ACC112 (cell line): ENCODE measurements around the gene NTPCR.

Experiments used
- H2AFZ ChIP-seq: fragments of 200-600 bp; sonication (generic); one replicate; pipeline ENCODE4 v1.6.0; 2017; ENCODE audit warnings: antibody characterized with exemption, low read length; ENCODE audit not compliant: unreplicated experiment
- H3K27ac ChIP-seq: fragments of 200-600 bp; sonication (generic); 2 replicates; pipeline ENCODE4 v1.5.1; 2014; ENCODE audit warnings: low read depth, mild to moderate bottlenecking, antibody characterized with exemption, low read length, moderate library complexity
- H3K27me3 ChIP-seq: fragments of 200-600 bp; sonication (generic); 2 replicates; pipeline ENCODE4 v1.6.1; 2014; ENCODE audit warnings: mild to moderate bottlenecking, antibody characterized with exemption, low read length, moderate library complexity, mixed read lengths; ENCODE audit not compliant: insufficient read depth
- H3K36me3 ChIP-seq: fragments of 200-600 bp; sonication (generic); 2 replicates; pipeline ENCODE4 v1.6.1; 2016; ENCODE audit warnings: mild to moderate bottlenecking, antibody characterized with exemption, low read length, moderate library complexity, mixed read lengths; ENCODE audit not compliant: insufficient read depth
- H3K4me1 ChIP-seq: fragments of 200-600 bp; sonication (generic); one replicate; pipeline ENCODE4 v1.6.1; 2016; ENCODE audit warnings: low read length, mixed read lengths; ENCODE audit not compliant: insufficient read depth, unreplicated experiment, control insufficient read depth
- H3K4me3 ChIP-seq: fragments of 200-600 bp; sonication (generic); 2 replicates; pipeline ENCODE4 v1.5.1; 2014; ENCODE audit warnings: mild to moderate bottlenecking, low read depth, low read length
- H3K79me2 ChIP-seq: fragments of 200-600 bp; sonication (generic); one replicate; pipeline ENCODE4 v1.6.0; 2016; ENCODE audit warnings: low read length; ENCODE audit not compliant: control insufficient read depth, unreplicated experiment, insufficient read depth

The NTPCR gene

DNA sequence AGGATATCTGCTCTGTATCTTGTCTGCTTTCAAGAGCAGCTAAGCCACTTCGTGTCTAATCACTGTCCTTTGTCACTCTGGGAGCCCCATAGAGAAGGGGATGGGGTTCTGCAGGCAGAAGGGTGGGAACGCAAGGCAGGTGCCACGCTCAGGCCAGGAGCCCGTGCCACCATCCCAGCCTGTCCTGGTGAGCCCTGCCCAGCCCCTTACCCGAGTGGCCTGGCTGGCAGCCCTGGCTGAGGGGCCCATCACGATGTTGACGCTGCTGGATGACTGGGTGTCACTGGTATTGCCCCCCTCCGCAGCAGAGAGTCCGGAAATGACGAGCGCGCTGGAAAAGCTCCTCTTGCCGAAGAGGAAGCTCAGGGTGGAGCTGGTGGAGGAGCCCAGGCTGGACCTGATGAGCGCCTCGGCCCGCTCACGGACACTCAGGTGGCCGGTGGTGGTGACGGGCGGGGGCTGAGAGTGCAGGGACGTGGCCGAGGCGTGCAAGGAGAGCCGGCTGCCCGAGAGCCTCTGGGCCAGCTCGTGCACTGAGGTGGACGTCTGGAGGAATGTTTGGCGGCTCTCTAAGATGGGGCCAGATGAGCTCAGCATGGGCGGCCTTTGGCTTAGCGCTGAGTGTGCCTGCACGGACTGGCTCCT, 35.6 kb downstream of the NTPCR start:
- no peaks in the 10 kb centered on the region for H3K36me3 ChIP-seq
- H3K27ac ChIP-seq: no peak overlapping the region
- H3K79me2 ChIP-seq: no peaks in the 10 kb centered on the region
- no peak overlapping the region for H3K4me3 ChIP-seq
- no peaks in the 10 kb centered on the region for H3K27me3 ChIP-seq
- H3K4me1 ChIP-seq: no peaks in the 10 kb centered on the region
- H2AFZ ChIP-seq: no peak overlapping the region

DNA sequence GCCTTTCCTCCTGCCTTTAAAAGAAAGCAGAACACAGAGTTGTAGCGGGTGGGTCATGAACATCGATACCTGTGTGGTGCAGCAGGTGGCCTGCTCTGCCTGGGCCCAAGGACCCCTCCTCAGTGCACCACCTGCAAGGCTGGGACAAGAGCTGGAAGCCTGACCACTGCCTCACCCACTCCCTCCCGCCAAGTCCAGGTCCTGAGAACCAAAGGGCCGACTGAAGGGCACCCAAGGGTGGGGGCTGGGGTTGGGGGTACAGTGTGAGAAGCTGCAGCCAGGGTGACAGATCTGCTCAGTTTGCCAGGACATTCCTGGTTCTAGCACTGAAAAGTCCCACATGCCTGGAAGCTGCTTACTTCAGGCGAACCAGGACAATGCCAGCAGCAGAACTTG, 36.1 kb downstream of the NTPCR start:
- no peak overlapping the region for H2AFZ ChIP-seq
- no peaks in the 10 kb centered on the region for H3K27me3 ChIP-seq
- H3K36me3 ChIP-seq: no peaks in the 10 kb centered on the region
- H3K4me3 ChIP-seq: no peak overlapping the region
- no peak overlapping the region for H3K27ac ChIP-seq
- no peaks in the 10 kb centered on the region for H3K79me2 ChIP-seq
- H3K4me1 ChIP-seq: no peaks in the 10 kb centered on the region

DNA sequence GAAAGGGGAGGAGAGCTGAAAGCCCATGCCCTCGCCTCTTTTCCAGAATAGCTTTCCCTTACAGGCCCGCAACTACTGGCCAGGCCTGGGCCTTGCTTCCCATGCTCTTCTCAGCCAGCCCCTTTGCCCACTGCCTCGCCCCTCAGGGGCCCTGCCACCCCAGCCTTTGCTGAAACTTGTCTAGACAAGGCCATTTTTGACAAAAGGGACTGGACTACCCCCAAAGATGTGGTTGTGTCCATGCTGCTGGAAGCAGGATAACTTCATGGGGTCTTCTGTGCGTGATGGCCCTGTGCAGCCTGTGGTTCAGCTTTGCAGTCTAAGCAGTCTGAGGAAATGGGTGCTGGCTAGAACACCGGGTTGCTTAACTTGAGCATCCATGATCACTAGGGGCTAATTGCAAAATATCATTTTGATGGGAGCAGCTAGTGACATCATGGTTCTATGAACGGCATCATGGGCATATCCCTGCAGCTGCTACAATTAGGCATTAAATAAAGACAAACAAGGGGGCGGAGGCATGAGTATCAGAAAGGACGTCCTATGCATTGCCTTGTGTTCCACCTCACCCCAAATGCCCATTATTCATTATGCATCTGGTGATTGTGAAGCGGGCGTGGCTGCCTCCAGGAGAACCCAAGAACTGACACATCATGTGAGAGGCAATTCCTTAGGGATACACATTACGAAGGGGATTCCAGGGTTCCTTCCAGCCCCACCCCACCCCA, 36.8 kb downstream of the NTPCR start:
- Histone ChIP-seq H3K36me3 (no peaks in the 10 kb centered on the region), H2AFZ (no peak overlapping the region), H3K4me1 (no peaks in the 10 kb centered on the region), H3K79me2 (no peaks in the 10 kb centered on the region), H3K27ac (no peak overlapping the region), H3K4me3 (no peak overlapping the region), H3K27me3 (no peaks in the 10 kb centered on the region)

DNA sequence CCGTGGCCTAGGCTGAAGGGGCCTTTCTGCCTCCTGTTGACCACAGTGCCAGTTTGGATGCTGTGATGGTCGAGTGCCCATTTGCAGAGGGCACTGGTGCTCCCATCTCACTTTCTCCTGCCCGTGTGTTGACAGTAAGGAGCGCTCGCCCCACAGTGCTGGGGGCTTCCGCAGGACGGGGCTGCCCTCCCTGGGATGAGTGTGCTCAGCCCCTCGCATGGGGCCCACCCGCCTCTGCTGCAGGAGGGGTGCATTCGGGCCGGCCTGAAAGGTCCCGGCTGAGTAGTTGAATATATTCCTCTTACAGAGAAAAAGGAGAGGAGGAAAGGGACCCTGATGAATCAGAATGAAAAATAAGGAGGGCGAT, 37.3 kb downstream of the NTPCR start:
- Histone ChIP-seq H2AFZ (no peak overlapping the region), H3K36me3 (no peaks in the 10 kb centered on the region), H3K27me3 (no peaks in the 10 kb centered on the region), H3K4me1 (no peaks in the 10 kb centered on the region), H3K79me2 (no peaks in the 10 kb centered on the region), H3K4me3 (no peak overlapping the region), H3K27ac (no peak overlapping the region)

DNA sequence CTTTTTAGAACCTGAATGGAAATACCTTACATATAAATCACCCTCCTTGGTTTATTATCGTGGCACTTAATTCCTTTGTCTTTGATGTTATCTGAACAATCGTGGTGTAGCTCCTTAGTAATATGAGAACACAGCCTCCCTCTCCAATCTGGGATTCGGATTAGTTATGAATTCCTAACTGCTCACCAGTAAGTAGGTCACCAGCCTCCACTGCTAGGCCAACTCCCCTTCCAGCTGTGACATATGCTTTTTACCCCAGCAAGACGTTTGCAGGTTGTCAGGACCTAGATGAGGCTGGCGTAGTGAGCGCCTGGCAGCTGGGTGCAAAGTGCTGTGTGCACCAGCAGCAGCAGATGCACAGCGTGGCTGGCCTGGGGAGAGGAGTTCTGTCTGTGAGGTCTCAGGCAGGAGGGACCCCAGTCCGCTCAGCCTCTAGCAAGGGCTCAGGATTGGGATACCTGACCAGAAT, 38.2 kb downstream of the NTPCR start:
- H3K79me2 ChIP-seq: no peaks in the 10 kb centered on the region
- no peaks in the 10 kb centered on the region for H3K4me1 ChIP-seq
- H3K4me3 ChIP-seq: no peak overlapping the region
- no peaks in the 10 kb centered on the region for H3K27me3 ChIP-seq
- H3K27ac ChIP-seq: no peak overlapping the region
- H3K36me3 ChIP-seq: no peaks in the 10 kb centered on the region
- no peak overlapping the region for H2AFZ ChIP-seq

DNA sequence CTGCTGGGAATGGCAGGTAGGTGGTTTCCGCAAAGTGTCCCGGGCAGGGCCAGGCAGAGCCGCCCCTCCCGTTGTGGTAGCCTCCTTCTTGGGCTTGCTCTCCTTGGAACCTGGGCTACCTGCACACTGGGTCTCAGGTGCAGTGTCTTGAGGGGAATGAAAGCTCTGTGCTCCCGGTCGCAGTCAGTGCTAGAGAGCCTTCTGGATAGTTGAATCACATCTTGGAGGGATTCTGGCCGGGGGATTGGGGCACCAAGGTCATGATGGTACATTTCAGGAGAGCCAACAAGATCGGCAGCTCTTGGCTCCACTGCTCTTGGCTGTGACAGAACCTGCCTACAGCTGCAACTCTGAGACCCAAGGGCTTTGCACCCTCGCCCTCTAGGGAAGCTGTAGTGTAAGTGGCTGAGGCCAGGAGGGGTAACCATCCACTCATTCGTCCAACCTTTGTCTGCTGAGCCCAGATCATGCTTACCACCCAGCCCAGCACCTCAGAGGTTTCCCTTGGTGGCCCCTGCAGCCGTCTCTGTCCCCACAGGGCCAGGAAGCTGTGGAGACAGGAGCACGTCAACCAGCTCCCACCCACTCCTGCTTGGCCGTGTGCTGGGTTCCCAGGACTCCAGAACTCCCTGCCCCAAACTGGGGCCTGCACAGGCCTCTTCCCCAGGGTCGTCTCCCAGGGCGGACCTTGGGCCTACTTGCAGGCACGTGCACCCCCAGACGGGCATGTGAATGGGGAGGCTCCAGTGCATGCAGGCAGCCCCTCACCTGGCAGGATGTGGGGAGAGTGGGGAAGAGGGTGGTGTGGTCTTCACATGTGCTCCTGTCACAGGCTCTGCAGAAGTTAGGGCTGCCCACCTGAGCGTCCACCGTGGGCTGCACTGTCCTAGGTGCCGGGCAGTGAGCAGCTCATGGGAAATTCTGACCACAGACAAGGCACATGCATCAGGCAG, 40.0 kb downstream of the NTPCR start:
- Histone ChIP-seq H3K36me3 (0 out of 2 replicates have a peak, but pooled peaks cover 4% of the 10 kb centered on the region), H3K4me3 (no peak overlapping the region), H3K27me3 (no peaks in the 10 kb centered on the region), H2AFZ (no peak overlapping the region), H3K79me2 (no peaks in the 10 kb centered on the region), H3K27ac (no peak overlapping the region), H3K4me1 (no peaks in the 10 kb centered on the region)

DNA sequence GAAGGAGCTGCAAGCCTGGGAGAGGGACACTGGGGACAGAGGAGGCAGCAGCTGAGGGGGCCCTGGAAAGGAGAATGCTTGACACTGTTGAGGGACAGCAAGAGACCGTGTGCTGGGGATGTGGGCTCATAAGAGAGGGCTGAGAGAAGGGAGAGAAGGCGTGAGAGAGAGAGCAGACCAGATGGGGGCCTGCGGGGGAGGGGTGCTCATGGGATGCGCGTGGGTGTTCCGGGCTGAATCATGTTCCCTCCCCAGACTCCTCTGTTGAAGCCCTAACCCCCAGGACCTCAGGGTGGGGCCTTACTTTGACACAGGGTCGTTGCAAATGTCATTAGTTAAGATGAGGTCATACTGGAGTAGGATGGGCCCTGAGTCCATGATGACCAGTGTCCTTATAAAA, 40.8 kb downstream of the NTPCR start:
- Histone ChIP-seq H3K27me3 (no peaks in the 10 kb centered on the region), H3K36me3 (0 out of 2 replicates have a peak, but pooled peaks cover 4% of the 10 kb centered on the region), H2AFZ (no peak overlapping the region), H3K27ac (no peak overlapping the region), H3K79me2 (no peaks in the 10 kb centered on the region), H3K4me1 (no peaks in the 10 kb centered on the region), H3K4me3 (no peak overlapping the region)

DNA sequence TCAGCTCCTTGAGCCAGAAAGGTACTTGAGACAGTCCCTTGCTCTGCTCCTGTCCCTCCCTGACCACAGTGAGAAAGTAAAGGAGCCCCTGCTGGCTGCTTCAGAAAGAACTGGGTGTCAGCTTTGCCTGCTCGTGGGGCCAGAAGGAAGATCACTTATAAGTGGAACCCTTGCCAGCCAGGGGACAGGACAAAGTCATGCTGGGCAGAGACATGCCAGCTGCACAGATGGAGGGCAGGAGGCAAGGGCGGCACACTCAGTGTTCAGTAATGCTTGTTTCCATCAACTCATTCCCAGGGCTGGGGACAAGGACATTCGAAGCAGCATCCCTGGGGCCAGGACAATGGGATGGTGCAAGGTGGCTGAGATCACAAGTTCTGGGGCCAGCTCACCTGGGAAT, 41.8 kb downstream of the NTPCR start:
- H2AFZ ChIP-seq: no peak overlapping the region
- H3K79me2 ChIP-seq: no peaks in the 10 kb centered on the region
- no peak overlapping the region for H3K27ac ChIP-seq
- no peak overlapping the region for H3K4me3 ChIP-seq
- H3K4me1 ChIP-seq: no peaks in the 10 kb centered on the region
- no peaks in the 10 kb centered on the region for H3K27me3 ChIP-seq
- H3K36me3 ChIP-seq: 0 out of 2 replicates have a peak, but pooled peaks cover 4% of the 10 kb centered on the region

DNA sequence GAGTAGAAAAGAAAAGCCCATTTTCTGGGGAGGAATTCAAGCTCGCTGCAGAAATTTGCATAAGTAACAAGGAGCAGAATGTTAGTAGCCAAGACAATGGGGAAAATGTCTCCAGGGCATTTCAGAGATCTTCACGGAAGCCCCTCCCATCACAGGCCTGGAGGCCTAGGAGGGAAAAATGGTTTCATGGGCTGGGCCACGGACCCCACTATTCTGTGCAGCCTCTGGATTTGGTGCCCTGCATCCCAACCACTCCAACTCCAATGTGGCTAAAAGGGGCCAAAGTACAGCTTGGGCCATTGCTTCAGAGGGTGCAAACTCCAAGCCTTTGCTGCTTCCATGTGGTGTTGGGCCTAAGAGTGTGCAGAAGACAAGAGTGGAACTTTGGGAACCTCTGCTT, 43.1 kb downstream of the NTPCR start:
- no peak overlapping the region for H2AFZ ChIP-seq
- H3K79me2 ChIP-seq: no peaks in the 10 kb centered on the region
- H3K27ac ChIP-seq: no peak overlapping the region
- H3K36me3 ChIP-seq: 0 out of 2 replicates have a peak, but pooled peaks cover 4% of the 10 kb centered on the region
- no peaks in the 10 kb centered on the region for H3K27me3 ChIP-seq
- no peaks in the 10 kb centered on the region for H3K4me1 ChIP-seq
- no peak overlapping the region for H3K4me3 ChIP-seq

DNA sequence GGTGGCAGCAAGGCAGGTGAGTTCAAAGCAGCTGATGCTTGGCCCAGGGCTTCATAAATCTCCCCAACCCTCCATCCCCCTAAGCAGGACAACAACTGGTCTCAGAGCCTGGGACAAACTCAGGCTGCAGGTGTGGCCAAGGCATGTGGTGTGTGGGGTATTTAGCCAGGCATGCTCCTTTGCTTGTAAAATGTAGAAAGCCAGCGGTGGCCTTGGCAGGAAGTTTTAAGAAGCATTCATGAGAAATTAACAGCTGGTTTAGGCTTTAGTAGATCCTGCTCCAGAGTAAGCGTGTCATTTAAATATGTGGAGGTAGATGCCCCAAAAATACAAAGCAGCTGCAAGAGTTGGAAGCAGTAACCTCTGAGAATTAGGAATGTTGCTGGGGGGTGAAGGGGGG, 44.8 kb downstream of the NTPCR start:
- no peak overlapping the region for H3K4me3 ChIP-seq
- no peaks in the 10 kb centered on the region for H3K4me1 ChIP-seq
- 0 out of 2 replicates have a peak, but pooled peaks cover 4% of the 10 kb centered on the region for H3K36me3 ChIP-seq
- no peaks in the 10 kb centered on the region for H3K79me2 ChIP-seq
- no peak overlapping the region for H2AFZ ChIP-seq
- H3K27ac ChIP-seq: no peak overlapping the region
- no peaks in the 10 kb centered on the region for H3K27me3 ChIP-seq
